HL-60 (cell line): Measurements from ENCODE around the gene GXYLT2.

ENCODE experiments used
- CTCF ChIP-seq: IDR thresholded peaks from one replicate; pipeline ENCODE4 v1.5.1; 2011; ENCODE audit warnings: low read length, control low read depth, inconsistent platforms; ENCODE audit not compliant: insufficient read depth
- GABPA ChIP-seq: IDR thresholded peaks from 2 replicates; pipeline ENCODE4 v1.6.1; 2012; ENCODE audit warnings: low read depth
- POLR2AphosphoS5 ChIP-seq: IDR thresholded peaks from 2 replicates; pipeline ENCODE4 v1.6.1; 2012; ENCODE audit warnings: low read depth
- REST ChIP-seq: IDR thresholded peaks from 2 replicates; pipeline ENCODE4 v1.6.1; 2012; ENCODE audit warnings: low read depth; ENCODE audit not compliant: insufficient replicate concordance
- SPI1 ChIP-seq: IDR thresholded peaks from 2 replicates; pipeline ENCODE4 v1.6.1; 2012; ENCODE audit warnings: low read depth, mild to moderate bottlenecking, borderline replicate concordance

- no peak for TF ChIP-seq CTCF
- TF ChIP-seq GABPA = no peak
- TF ChIP-seq POLR2AphosphoS5 = no peak
- TF ChIP-seq REST = no peak
- TF ChIP-seq SPI1 = no peak
Measured at GRCh38 chr3:72839057-72839456, 48.8 kb upstream of the GXYLT2 start.
